Prostate gland (tissue), 2 donors: ENCODE data around the gene P2RY6.

ENCODE experiments used
- POLR2A ChIP-seq: fragments of 450-650 bp; IDR thresholded peaks from one replicate; pipeline ENCODE4 v1.6.1; 2016; ENCODE audit warnings: antibody characterized with exemption, mild to moderate bottlenecking
- TF ChIP-seq, protein P1 (sequence below), 4 experiments: fragments of 200-600 bp in 2 of 4; fragments of 450-650 bp in 2 of 4; sonication (generic) in 2 of 4; IDR thresholded peaks; 1 replicate in 3 of 4; 2 replicates in 1 of 4; pipeline ENCODE4 v1.5.1; 2016 to 2019; ENCODE audit warnings: antibody characterized with exemption in 4 of 4, mild to moderate bottlenecking in 2 of 4, moderate library complexity in 2 of 4

DNA sequence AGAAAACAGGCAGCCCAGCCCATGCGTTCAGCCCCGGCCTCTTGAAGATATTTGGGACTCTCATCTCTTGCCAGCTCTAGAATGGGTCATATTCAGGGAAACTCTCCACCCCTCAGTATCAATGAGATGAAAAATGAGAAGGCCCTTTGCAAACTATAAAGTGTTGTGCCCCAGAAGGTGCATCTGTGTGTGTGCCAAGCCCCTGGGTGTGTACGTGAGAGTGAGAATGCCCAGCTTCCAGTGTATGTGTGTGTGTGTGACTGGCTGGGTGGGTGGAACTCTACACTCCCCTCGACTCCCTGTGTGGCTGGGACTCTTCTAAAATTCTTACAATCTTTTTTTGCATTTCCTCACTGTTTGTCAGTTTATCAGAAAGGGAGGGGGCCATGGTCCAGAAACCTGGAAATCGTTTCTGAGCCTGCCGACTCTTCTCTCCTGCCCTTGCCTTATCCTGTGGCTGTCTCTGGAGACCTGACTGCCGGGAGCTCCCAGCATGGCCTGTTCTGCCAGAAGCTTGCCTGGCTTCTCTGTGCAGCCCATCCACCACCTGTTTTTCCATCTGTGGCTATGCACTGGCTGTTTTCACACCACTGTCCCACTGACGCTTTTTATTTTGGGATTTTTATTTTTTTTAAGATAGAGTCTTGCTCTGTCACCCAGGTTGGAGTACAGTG lies 1.2 kb downstream of the P2RY6 start:
- TF ChIP-seq, protein P1, sequence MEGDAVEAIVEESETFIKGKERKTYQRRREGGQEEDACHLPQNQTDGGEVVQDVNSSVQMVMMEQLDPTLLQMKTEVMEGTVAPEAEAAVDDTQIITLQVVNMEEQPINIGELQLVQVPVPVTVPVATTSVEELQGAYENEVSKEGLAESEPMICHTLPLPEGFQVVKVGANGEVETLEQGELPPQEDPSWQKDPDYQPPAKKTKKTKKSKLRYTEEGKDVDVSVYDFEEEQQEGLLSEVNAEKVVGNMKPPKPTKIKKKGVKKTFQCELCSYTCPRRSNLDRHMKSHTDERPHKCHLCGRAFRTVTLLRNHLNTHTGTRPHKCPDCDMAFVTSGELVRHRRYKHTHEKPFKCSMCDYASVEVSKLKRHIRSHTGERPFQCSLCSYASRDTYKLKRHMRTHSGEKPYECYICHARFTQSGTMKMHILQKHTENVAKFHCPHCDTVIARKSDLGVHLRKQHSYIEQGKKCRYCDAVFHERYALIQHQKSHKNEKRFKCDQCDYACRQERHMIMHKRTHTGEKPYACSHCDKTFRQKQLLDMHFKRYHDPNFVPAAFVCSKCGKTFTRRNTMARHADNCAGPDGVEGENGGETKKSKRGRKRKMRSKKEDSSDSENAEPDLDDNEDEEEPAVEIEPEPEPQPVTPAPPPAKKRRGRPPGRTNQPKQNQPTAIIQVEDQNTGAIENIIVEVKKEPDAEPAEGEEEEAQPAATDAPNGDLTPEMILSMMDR (IDR thresholded peaks at IDR 0.05): no peak
- TF ChIP-seq POLR2A: no peak
